K562 (cell line): ENCODE results near the gene XPOT.

Experiments used
- ATF7 ChIP-seq: fragments of 450-650 bp; IDR thresholded peaks from 2 replicates; pipeline ENCODE4 v1.7.1; 2014; ENCODE audit warnings: mild to moderate bottlenecking, moderate library complexity
- BHLHE40 ChIP-seq: IDR thresholded peaks from 2 replicates; pipeline ENCODE4 v1.6.1; 2011; ENCODE audit warnings: low read length, improper control_type of control experiment
- CHD4 ChIP-seq: fragments of 200-600 bp; sonication (generic); IDR thresholded peaks from 3 replicates; pipeline ENCODE4 v1.6.1; 2012; ENCODE audit warnings: low read depth, mild to moderate bottlenecking, mixed read lengths, low read length, inconsistent platforms; ENCODE audit not compliant: insufficient read depth, insufficient replicate concordance, poor library complexity, severe bottlenecking
- GATAD2A ChIP-seq: fragments of 450-650 bp; IDR thresholded peaks from 2 replicates; pipeline ENCODE4 v1.6.1; 2017
- KLF10 ChIP-seq: fragments of 250-450 bp; sonication (Bioruptor Pico); IDR thresholded peaks from 2 replicates; pipeline ENCODE4 v1.6.1; 2021; ENCODE audit warnings: matching md5 sums
- RAD21 ChIP-seq, 2 experiments: fragments of 250-450 bp in 1 of 2; fragments of 450-650 bp in 1 of 2; sonication (Bioruptor Pico) in 1 of 2; formaldehyde crosslinking in 1 of 2; IDR thresholded peaks in 1 of 2; conservative IDR thresholded peaks in 1 of 2; 2 replicates each; pipeline versions ENCODE4 v1.4.0 to v1.8.0; 2020 to 2022; ENCODE audit warnings: mild to moderate bottlenecking in 2 of 2, moderate library complexity in 1 of 2
- TAF1 ChIP-seq: IDR thresholded peaks from 2 replicates; pipeline ENCODE4 v1.6.1; 2011; ENCODE audit warnings: mild to moderate bottlenecking, low read length, moderate library complexity; ENCODE audit not compliant: insufficient read depth, control insufficient read depth, severe bottlenecking; ENCODE audit errors: extremely low read depth
- TRIM28 ChIP-seq: fragments of 450-650 bp; IDR thresholded peaks from 2 replicates; pipeline ENCODE4 v1.6.1; 2017
- ZC3H11A ChIP-seq: IDR thresholded peaks from 2 replicates; pipeline ENCODE4 v1.6.1; 2012; ENCODE audit warnings: low read depth, low read length, improper control_type of control experiment
- ZNF124 ChIP-seq: sonication (generic); formaldehyde crosslinking; IDR thresholded peaks from 2 replicates; pipeline ENCODE4 v1.8.1; 2022; ENCODE audit warnings: missing genetic modification reagents
- ZNF263 ChIP-seq: sonication (generic); formaldehyde crosslinking; IDR thresholded peaks from 2 replicates; pipeline ENCODE4 v1.8.0; 2022; ENCODE audit warnings: mild to moderate bottlenecking, missing genetic modification reagents, borderline replicate concordance
- TF ChIP-seq, protein P1 (sequence below), 3 experiments: IDR thresholded peaks in 2 of 3; conservative IDR thresholded peaks in 1 of 3; 2 replicates each; pipeline ENCODE4 v1.5.1; 2011 to 2012; ENCODE audit warnings: low read length in 3 of 3, mild to moderate bottlenecking in 3 of 3, control low read depth in 2 of 3, improper control_type of control experiment in 1 of 3, inconsistent platforms in 1 of 3, low read depth in 1 of 3, mixed read lengths in 1 of 3, moderate library complexity in 1 of 3; ENCODE audit not compliant: insufficient read depth in 2 of 3
- TF ChIP-seq, protein P2 (sequence below): sonication (generic); formaldehyde crosslinking; IDR thresholded peaks from 2 replicates; pipeline ENCODE4 v1.8.1; 2023; ENCODE audit warnings: mild to moderate bottlenecking, missing genetic modification reagents
- TF ChIP-seq, protein P3 (sequence below): sonication (generic); formaldehyde crosslinking; IDR thresholded peaks from 2 replicates; pipeline ENCODE4 v1.8.0; 2022; ENCODE audit warnings: missing genetic modification reagents, mild to moderate bottlenecking, moderate library complexity, borderline replicate concordance

DNA sequence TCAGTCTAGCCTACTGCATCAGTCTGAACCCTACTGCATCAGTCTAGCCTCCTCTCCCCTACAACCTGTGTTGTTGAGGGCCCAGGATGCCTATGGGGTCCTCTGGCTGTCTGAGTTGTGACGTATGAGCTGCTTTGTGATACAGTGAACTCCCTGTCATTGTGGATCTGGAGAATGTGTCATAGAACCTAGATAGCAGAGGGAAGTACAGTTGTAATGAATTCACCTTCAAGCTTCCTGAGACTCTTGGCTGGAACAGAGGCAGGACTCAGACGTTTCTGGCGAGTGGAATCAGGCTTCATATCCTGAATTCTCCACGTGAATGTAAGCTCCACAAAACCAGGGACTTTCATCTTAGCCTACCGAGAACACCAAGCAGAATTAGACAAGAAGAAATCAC, 64.8 kb downstream of the XPOT start:
- TF ChIP-seq CHD4, result no peak
- TF ChIP-seq, protein P1, sequence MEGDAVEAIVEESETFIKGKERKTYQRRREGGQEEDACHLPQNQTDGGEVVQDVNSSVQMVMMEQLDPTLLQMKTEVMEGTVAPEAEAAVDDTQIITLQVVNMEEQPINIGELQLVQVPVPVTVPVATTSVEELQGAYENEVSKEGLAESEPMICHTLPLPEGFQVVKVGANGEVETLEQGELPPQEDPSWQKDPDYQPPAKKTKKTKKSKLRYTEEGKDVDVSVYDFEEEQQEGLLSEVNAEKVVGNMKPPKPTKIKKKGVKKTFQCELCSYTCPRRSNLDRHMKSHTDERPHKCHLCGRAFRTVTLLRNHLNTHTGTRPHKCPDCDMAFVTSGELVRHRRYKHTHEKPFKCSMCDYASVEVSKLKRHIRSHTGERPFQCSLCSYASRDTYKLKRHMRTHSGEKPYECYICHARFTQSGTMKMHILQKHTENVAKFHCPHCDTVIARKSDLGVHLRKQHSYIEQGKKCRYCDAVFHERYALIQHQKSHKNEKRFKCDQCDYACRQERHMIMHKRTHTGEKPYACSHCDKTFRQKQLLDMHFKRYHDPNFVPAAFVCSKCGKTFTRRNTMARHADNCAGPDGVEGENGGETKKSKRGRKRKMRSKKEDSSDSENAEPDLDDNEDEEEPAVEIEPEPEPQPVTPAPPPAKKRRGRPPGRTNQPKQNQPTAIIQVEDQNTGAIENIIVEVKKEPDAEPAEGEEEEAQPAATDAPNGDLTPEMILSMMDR (IDR thresholded peaks at IDR 0.05 in 2 of 3, conservative IDR thresholded peaks at IDR 0.05 in 1 of 3; ENCODE audit: insufficient read depth in 2 of 3, low read depth in 1 of 3, low read length in 3 of 3), result no peak
- no peak for TF ChIP-seq BHLHE40
- TF ChIP-seq ZNF124 (CRISPR knock-in tag), result no peak
- TF ChIP-seq RAD21 (CRISPR knock-in tag; conservative IDR thresholded peaks at IDR 0.05 in 1 of 2, IDR thresholded peaks at IDR 0.05 in 1 of 2), result no peak
- no peak for TF ChIP-seq TAF1
- no peak for TF ChIP-seq TRIM28
- TF ChIP-seq, protein P2, sequence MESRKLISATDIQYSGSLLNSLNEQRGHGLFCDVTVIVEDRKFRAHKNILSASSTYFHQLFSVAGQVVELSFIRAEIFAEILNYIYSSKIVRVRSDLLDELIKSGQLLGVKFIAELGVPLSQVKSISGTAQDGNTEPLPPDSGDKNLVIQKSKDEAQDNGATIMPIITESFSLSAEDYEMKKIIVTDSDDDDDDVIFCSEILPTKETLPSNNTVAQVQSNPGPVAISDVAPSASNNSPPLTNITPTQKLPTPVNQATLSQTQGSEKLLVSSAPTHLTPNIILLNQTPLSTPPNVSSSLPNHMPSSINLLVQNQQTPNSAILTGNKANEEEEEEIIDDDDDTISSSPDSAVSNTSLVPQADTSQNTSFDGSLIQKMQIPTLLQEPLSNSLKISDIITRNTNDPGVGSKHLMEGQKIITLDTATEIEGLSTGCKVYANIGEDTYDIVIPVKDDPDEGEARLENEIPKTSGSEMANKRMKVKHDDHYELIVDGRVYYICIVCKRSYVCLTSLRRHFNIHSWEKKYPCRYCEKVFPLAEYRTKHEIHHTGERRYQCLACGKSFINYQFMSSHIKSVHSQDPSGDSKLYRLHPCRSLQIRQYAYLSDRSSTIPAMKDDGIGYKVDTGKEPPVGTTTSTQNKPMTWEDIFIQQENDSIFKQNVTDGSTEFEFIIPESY, result no peak
- TF ChIP-seq, protein P3, sequence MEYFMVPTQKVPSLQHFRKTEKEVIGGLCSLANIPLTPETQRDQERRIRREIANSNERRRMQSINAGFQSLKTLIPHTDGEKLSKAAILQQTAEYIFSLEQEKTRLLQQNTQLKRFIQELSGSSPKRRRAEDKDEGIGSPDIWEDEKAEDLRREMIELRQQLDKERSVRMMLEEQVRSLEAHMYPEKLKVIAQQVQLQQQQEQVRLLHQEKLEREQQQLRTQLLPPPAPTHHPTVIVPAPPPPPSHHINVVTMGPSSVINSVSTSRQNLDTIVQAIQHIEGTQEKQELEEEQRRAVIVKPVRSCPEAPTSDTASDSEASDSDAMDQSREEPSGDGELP (CRISPR knock-in tag), result no peak
- TF ChIP-seq ZNF263 (CRISPR knock-in tag), result no peak
- no peak for TF ChIP-seq ATF7
- TF ChIP-seq ZC3H11A, result no peak
- no peak for TF ChIP-seq KLF10 (CRISPR knock-in tag)
- no peak for TF ChIP-seq GATAD2A
